ENCODE data around the gene SLC26A1. TPM values are rescaled to one million over a fixed set of nuclear protein-coding genes. Genes with fewer than 3 reads are reported as not detected.

Gene SLC26A1
- total and polyA plus RNA-seq, 2 donors (not counting 3 experiments of a cell fraction or from before 2014, with no cell fraction given): 0.10 TPM; not detected in 1

Other genes with a start within 250 kb of the SLC26A1 start
- gene CPLX1, start 167.3 kb downstream of the SLC26A1 start, total RNA-seq: 1.3 and 1.8 TPM in 2 replicates
- gene CPLX1, start 167.3 kb downstream of the SLC26A1 start, polyA plus RNA-seq: 1.0 and 1.4 TPM in 2 replicates
- gene GAK, start 61.1 kb downstream of the SLC26A1 start, total RNA-seq: 109 and 110 TPM in 2 replicates
- 49.6 and 51.9 TPM in 2 replicates for gene GAK, start 61.1 kb downstream of the SLC26A1 start, polyA plus RNA-seq
- gene TMEM175, start 60.9 kb downstream of the SLC26A1 start, total RNA-seq: 16.5 and 21.9 TPM in 2 replicates
- gene TMEM175, start 60.9 kb downstream of the SLC26A1 start, polyA plus RNA-seq: 80.1 and 83.0 TPM in 2 replicates
- 20.2 and 20.4 TPM in 2 replicates for gene DGKQ, start 19.8 kb downstream of the SLC26A1 start, total RNA-seq
- 15.8 and 18.3 TPM in 2 replicates for gene DGKQ, start 19.8 kb downstream of the SLC26A1 start, polyA plus RNA-seq
- gene IDUA, start 6.4 kb downstream of the SLC26A1 start, total RNA-seq: 29.2 and 34.1 TPM in 2 replicates
- gene IDUA, start 6.4 kb downstream of the SLC26A1 start, polyA plus RNA-seq: 19.1 and 23.6 TPM in 2 replicates
- gene FGFRL1, start 18.2 kb upstream of the SLC26A1 start, total RNA-seq: 33.3 and 34.8 TPM in 2 replicates
- 74.6 and 88.8 TPM in 2 replicates for gene FGFRL1, start 18.2 kb upstream of the SLC26A1 start, polyA plus RNA-seq
- 1.8 and 2.3 TPM in 2 replicates for gene RNF212, start 120.2 kb upstream of the SLC26A1 start, total RNA-seq
- 2.6 and 2.8 TPM in 2 replicates for gene RNF212, start 120.2 kb upstream of the SLC26A1 start, polyA plus RNA-seq
- gene SPON2, start 179.2 kb upstream of the SLC26A1 start, total RNA-seq: not detected in 2 replicates
- gene SPON2, start 179.2 kb upstream of the SLC26A1 start, polyA plus RNA-seq: 0.04 and 0.10 TPM in 2 replicates

All from endothelial cell of umbilical vein (primary cell).